ENCODE measurements around the gene COL5A2. TPM values are rescaled to one million over a fixed set of nuclear protein-coding genes. Genes with fewer than 3 reads are reported as not detected.

Gene COL5A2
- total and polyA plus RNA-seq, 10 of the 15 experiments (the other 5 are each of a cell fraction or from before 2014, with no cell fraction given), result 0.04 to 0.85 (median 0.39) TPM

DNA sequence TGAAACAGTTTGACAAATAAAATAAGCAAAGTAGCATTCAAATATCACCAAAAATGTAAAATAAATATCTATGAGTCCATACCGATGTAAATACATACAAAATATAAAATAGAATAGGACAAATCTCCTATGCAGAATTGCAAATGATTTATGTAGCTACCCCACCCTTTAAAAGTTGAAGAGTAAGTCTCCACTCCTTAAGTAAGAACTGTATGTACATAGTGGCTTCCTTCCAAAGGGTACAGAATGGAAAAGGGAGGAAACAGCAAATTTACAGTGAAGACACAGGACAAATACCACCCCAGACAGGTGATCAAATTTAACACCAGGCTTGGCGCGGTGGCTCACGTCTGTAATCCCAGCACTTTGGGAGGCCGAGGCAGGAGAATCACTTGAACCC is 40.8 kb downstream of the COL5A2 start (continued):
- TF ChIP-seq ZBTB11 (CRISPR knock-in tag; IDR thresholded peaks at IDR 0.05), result no peak
- no peak for TF ChIP-seq TBL1XR1 (IDR thresholded peaks at IDR 0.05; ENCODE audit: low read depth, low read length)
- TF ChIP-seq SRF (IDR thresholded peaks at IDR 0.05; ENCODE audit: low read depth in 2 of 2, low read length in 2 of 2), result no peak
- no peak for TF ChIP-seq E2F4 (IDR thresholded peaks at IDR 0.05; ENCODE audit: low read depth, low read length)
- TF ChIP-seq NR2F1 (conservative IDR thresholded peaks at IDR 0.05), result no peak
- TF ChIP-seq NRF1 (conservative IDR thresholded peaks at IDR 0.05; ENCODE audit: low read depth, low read length), result no peak
- no peak for TF ChIP-seq SMAD5 (IDR thresholded peaks at IDR 0.05; ENCODE audit: low read depth)
- TF ChIP-seq MYB (IDR thresholded peaks at IDR 0.05; ENCODE audit: borderline replicate concordance, low read depth, low read length), result no peak
- TF ChIP-seq, protein P1, sequence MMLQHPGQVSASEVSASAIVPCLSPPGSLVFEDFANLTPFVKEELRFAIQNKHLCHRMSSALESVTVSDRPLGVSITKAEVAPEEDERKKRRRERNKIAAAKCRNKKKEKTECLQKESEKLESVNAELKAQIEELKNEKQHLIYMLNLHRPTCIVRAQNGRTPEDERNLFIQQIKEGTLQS (IDR thresholded peaks at IDR 0.05; ENCODE audit: borderline replicate concordance, extremely low read depth, low read depth, low read length), result no peak
- no peak for TF ChIP-seq NFYB (IDR thresholded peaks at IDR 0.05; ENCODE audit: insufficient read depth, low read depth, low read length)
- TF ChIP-seq PRDM15 (CRISPR knock-in tag; IDR thresholded peaks at IDR 0.05), result no peak

Measured in GM12878 (cell line).